Transverse colon (tissue), 4 donors: ENCODE measurements around the gene ZXDC. TPM values are rescaled to one million over a fixed set of nuclear protein-coding genes. Genes with fewer than 3 reads are reported as not detected.

ENCODE experiments used
- DNase-seq: peaks from one replicate; pipeline ENCODE4 v3.0.0-alpha.2; 2019
- H3K27ac ChIP-seq, 4 donors: fragments of 200-600 bp; sonication (generic); 2 replicates each; pipeline ENCODE4 v1.5.1; 2016 to 2018; ENCODE audit warnings: inconsistent platforms in 4 of 4
- H3K27me3 ChIP-seq: fragments of 200-600 bp; sonication (generic); 2 replicates; pipeline ENCODE4 v1.5.1; 2017; ENCODE audit warnings: inconsistent platforms
- H3K36me3 ChIP-seq, 4 donors: fragments of 200-600 bp; sonication (generic); 2 replicates each; pipeline ENCODE4 v1.5.1; 2017 to 2019; ENCODE audit warnings: inconsistent platforms in 4 of 4
- H3K4me1 ChIP-seq, 4 donors: fragments of 200-600 bp; sonication (generic); 2 replicates each; pipeline ENCODE4 v1.5.1; 2017 to 2020; ENCODE audit warnings: inconsistent platforms in 4 of 4
- H3K4me3 ChIP-seq, 4 donors: fragments of 200-600 bp; sonication (generic); 1 replicate in 1 of 4; 2 replicates in 3 of 4; pipeline versions ENCODE4 v1.5.1 to v1.6.1; 2017 to 2019; ENCODE audit warnings: inconsistent platforms in 4 of 4
- H3K9me3 ChIP-seq, 2 donors: fragments of 200-600 bp; sonication (generic); 2 replicates each; pipeline ENCODE4 v1.5.1; 2017 to 2019; ENCODE audit warnings: inconsistent platforms in 2 of 2
- CTCF ChIP-seq, 5 experiments: fragments of 200-600 bp in 3 of 5; fragments of 450-650 bp in 2 of 5; sonication (generic) in 3 of 5; IDR thresholded peaks; 1 replicate in 2 of 5; 2 replicates in 3 of 5; pipeline ENCODE4 v1.5.1; 2016 to 2017; ENCODE audit warnings: antibody characterized with exemption in 5 of 5, inconsistent platforms in 3 of 5, mild to moderate bottlenecking in 2 of 5, moderate library complexity in 1 of 5
- EP300 ChIP-seq: sonication (generic); formaldehyde crosslinking; IDR thresholded peaks from one replicate; pipeline ENCODE4 v1.6.1; 2017; ENCODE audit warnings: antibody characterized with exemption, low read depth
- POLR2A ChIP-seq: fragments of 450-650 bp; IDR thresholded peaks from one replicate; pipeline ENCODE4 v1.6.1; 2016; ENCODE audit warnings: antibody characterized with exemption, mild to moderate bottlenecking, moderate library complexity
- POLR2AphosphoS5 ChIP-seq, 3 donors: sonication (generic); formaldehyde crosslinking; IDR thresholded peaks; one replicate each; pipeline ENCODE4 v1.6.1; 2016; ENCODE audit warnings: antibody characterized with exemption in 3 of 3
- WGBS, 2 donors: methylation state at CpG; one replicate each; pipeline ENCODE4 v1.1.5; 2018; ENCODE audit warnings: low coverage in 1 of 2; 5-methylcytosine and 5-hydroxymethylcytosine counted together
- in situ Hi-C, 4 donors: fragments of 200-750 bp; cut with MboI; loops; one replicate each; pipeline versions ENCODE4 v1.15.0 to v1.15.1; 2017; ENCODE audit warnings: low sequenced_read_pairs in 3 of 4, low pct_ligation_motif_present in 1 of 4, low pct_unique_long_range_greater_than_20kb in 1 of 4
- intact Hi-C: fragments of 100-400 bp; cut with DNase I; formaldehyde crosslinking; loops from one replicate; pipeline ENCODE4 v1.15.1; 2023; ENCODE audit warnings: low total_unique reads
- total RNA-seq, 4 donors: library from RNA; depleted of rRNA; stranded (reverse); fragments of >200 nt; gene quantifications; one replicate each; pipeline ENCODE4 v1.1.0, GENCODE V29; 2016

Gene ZXDC
- total RNA-seq, 4 donors from 2014 or later, result 44.6 to 81.2 (median 46.4) TPM

GRCh38 chr3:126459111-126459762, 16.5 kb downstream of the ZXDC start:
- WGBS, 2 donors, result 86 to 100% methylated on average over 3 to 7 of the region's 7 CpGs
- no peaks in the 10 kb centered on the region for H3K4me1 ChIP-seq
- in situ Hi-C loops (no loop called here), intact Hi-C loops (no loop called here)
- no peaks in the 10 kb centered on the region for H3K9me3 ChIP-seq
- peaks cover 0 to 71% (median 24%) of the 10 kb centered on the region in 4 donors for H3K36me3 ChIP-seq
- no peaks in the 10 kb centered on the region for H3K27me3 ChIP-seq
- H3K4me3 ChIP-seq, result no peak overlapping the region
- H3K27ac ChIP-seq, result no peak overlapping the region
- no peak for DNase-seq
- TF ChIP-seq CTCF (IDR thresholded peaks at IDR 0.05) (no peak), POLR2AphosphoS5 (IDR thresholded peaks at IDR 0.05) (no peak), POLR2A (no peak), EP300 (no peak)

- H3K4me1 ChIP-seq, result no peaks in the 10 kb centered on the region
- in situ Hi-C loops, result no loop called here
- no peak overlapping the region for H3K4me3 ChIP-seq
- no peak for TF ChIP-seq EP300
- TF ChIP-seq POLR2AphosphoS5 (IDR thresholded peaks at IDR 0.05), result no peak
- TF ChIP-seq CTCF (IDR thresholded peaks at IDR 0.05), result no peak
- no peak for TF ChIP-seq POLR2A
- H3K27me3 ChIP-seq, result no peaks in the 10 kb centered on the region
- H3K36me3 ChIP-seq, result peaks cover 0 to 60% (median 26%) of the 10 kb centered on the region in 4 donors
- intact Hi-C loops, result no loop called here
- 82% methylated on average over 12 of the region's 12 CpGs; no CpG with 5 or more reads in 1 of the 2 donors for WGBS, 2 donors
- H3K27ac ChIP-seq, result no peak overlapping the region
- no peak for DNase-seq
- no peaks in the 10 kb centered on the region for H3K9me3 ChIP-seq
Observed at GRCh38 chr3:126456766-126457388, 18.8 kb downstream of the ZXDC start.

GRCh38 chr3:126456211-126456610, 19.5 kb downstream of the ZXDC start:
- Histone ChIP-seq H3K4me1 (no peaks in the 10 kb centered on the region), H3K4me3 (no peak overlapping the region), H3K9me3 (no peaks in the 10 kb centered on the region), H3K27me3 (no peaks in the 10 kb centered on the region), H3K36me3 (peaks cover 0 to 53% (median 21%) of the 10 kb centered on the region in 4 donors), H3K27ac (no peak overlapping the region)
- DNase-seq, result no peak
- no peak for TF ChIP-seq EP300
- no peak for TF ChIP-seq POLR2AphosphoS5 (IDR thresholded peaks at IDR 0.05)
- no peak for TF ChIP-seq CTCF (IDR thresholded peaks at IDR 0.05)
- no peak for TF ChIP-seq POLR2A
- intact Hi-C loops, result no loop called here
- in situ Hi-C loops, result no loop called here
- 71 to 100% methylated on average over 1 to 4 of the region's 4 CpGs for WGBS, 2 donors

- no peaks in the 10 kb centered on the region for H3K9me3 ChIP-seq
- H3K36me3 ChIP-seq, result peaks cover 0 to 37% (median 13%) of the 10 kb centered on the region in 4 donors
- 87 to 91% methylated on average over 6 of the region's 6 CpGs for WGBS, 2 donors
- no peak overlapping the region for H3K27ac ChIP-seq
- no peak overlapping the region for H3K4me3 ChIP-seq
- H3K27me3 ChIP-seq, result no peaks in the 10 kb centered on the region
- H3K4me1 ChIP-seq, result no peaks in the 10 kb centered on the region
- intact Hi-C loops, result no loop called here
- in situ Hi-C loops, result no loop called here
- no peak for DNase-seq
- TF ChIP-seq CTCF (IDR thresholded peaks at IDR 0.05), result no peak
- TF ChIP-seq POLR2AphosphoS5 (IDR thresholded peaks at IDR 0.05), result no peak
- no peak for TF ChIP-seq POLR2A
- TF ChIP-seq EP300, result no peak
Observed at GRCh38 chr3:126454437-126455198, 21.1 kb downstream of the ZXDC start.
